ENCODE measurements around the gene RHOH.

RHOH gene

DNA sequence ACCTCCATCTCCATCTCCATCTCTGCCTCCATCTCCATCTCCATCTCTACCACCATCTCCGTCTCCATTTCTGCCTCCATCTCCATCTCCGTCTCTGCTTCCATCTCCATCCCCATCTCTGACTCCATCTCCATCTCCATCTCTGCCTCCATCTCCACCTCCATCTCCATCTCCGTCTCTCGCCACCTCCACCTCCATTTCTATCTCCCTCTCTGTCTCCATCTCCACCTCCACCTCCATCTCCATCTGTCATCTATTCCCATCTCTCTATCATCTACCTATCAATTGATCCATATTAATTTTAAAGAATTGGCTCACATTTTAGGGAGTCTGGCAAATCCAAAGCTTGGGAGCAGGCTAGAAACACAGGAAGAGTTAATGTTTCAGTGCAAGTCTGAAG, 98.7 kb downstream of the RHOH start:
- no peak for DNase-seq (ENCODE audit: low read depth)

All from stimulated activated CD8-positive, alpha-beta memory T cell treated with anti-CD3 and anti-CD28 coated beads, Interleukin-4, amount 100 ng/mL, for 24 hours (primary cell).